Lung (tissue), 12 donors: Measurements from ENCODE around the gene IFT81. TPM values are rescaled to one million over a fixed set of nuclear protein-coding genes. Genes with fewer than 3 reads are reported as not detected.

Experiments used
- ATAC-seq: fragments of 200-7000 bp; cut with Tn5 transposase; one replicate; pipeline ENCODE4 v1.9.1; 2020; ENCODE audit warnings: moderate number of reproducible peaks; ENCODE audit not compliant: insufficient read depth, low FRiP score
- DNase-seq, 3 donors: peaks; one replicate each; pipeline ENCODE4 v3.0.0-alpha.2; 2013 to 2017
- H3K27ac ChIP-seq, 2 donors: one replicate each; pipeline ENCODE4 v1.5.1; 2013; ENCODE audit warnings: mild to moderate bottlenecking in 2 of 2, moderate library complexity in 2 of 2, control low read depth in 1 of 2, inconsistent platforms in 1 of 2, low read depth in 1 of 2, low read length in 1 of 2
- H3K27me3 ChIP-seq, 3 donors: one replicate each; pipeline ENCODE4 v1.5.1; 2013; ENCODE audit warnings: low read length in 2 of 3; ENCODE audit not compliant: control insufficient read depth in 3 of 3, insufficient read depth in 3 of 3
- H3K36me3 ChIP-seq, 4 donors: one replicate each; pipeline ENCODE4 v1.5.1; 2013; ENCODE audit warnings: low read length in 4 of 4, mild to moderate bottlenecking in 1 of 4, moderate library complexity in 1 of 4; ENCODE audit not compliant: control insufficient read depth in 4 of 4, insufficient read depth in 4 of 4
- H3K4me1 ChIP-seq, 5 donors: one replicate each; pipeline ENCODE4 v1.5.1; 2013; ENCODE audit warnings: low read length in 5 of 5, mild to moderate bottlenecking in 2 of 5, moderate library complexity in 1 of 5; ENCODE audit not compliant: control insufficient read depth in 5 of 5, insufficient read depth in 5 of 5
- H3K4me3 ChIP-seq: one replicate; pipeline ENCODE4 v1.5.1; 2013; ENCODE audit warnings: mild to moderate bottlenecking, control low read depth, moderate library complexity
- H3K9ac ChIP-seq, 2 donors: one replicate each; pipeline ENCODE4 v1.5.1; 2013; ENCODE audit warnings: low read length in 2 of 2, control low read depth in 1 of 2; ENCODE audit not compliant: insufficient read depth in 1 of 2
- H3K9me3 ChIP-seq, 4 donors: one replicate each; pipeline ENCODE4 v1.5.1; 2013; ENCODE audit warnings: low read length in 3 of 4, mild to moderate bottlenecking in 1 of 4, moderate library complexity in 1 of 4; ENCODE audit not compliant: control insufficient read depth in 4 of 4, insufficient read depth in 3 of 4
- CTCF ChIP-seq: IDR thresholded peaks from 2 replicates; pipeline ENCODE4 v1.5.1; 2012; ENCODE audit warnings: mild to moderate bottlenecking; ENCODE audit errors: control extremely low read depth, extremely low read depth
- WGBS, 2 donors: extraction: QIAGEN DNeasy Blood & Tissue Kit; methylation state at CpG; one replicate each; pipeline ENCODE4 v1.1.7; 2013; 5-methylcytosine and 5-hydroxymethylcytosine counted together
- polyA plus RNA-seq, 2 donors: library from polyadenylated mRNA; stranded (reverse); fragments of 200-250 nt; gene quantifications; one replicate each; pipeline ENCODE4 v1.2.1, GENCODE V29; 2013
- total RNA-seq, 2 donors: library from RNA; depleted of rRNA in 1 of 2; stranded (reverse); fragments of >200 nt in 1 of 2; gene quantifications; one replicate each; pipeline ENCODE4 v1.2.1, GENCODE V29; 2014 to 2021
- donor health status: control.
- donor health status: control.
- donor health status: Bipolar disorder and iron deficiency.
- donor health status: healthy.
- donor health status: DM: yes; HTN: yes; CAD: no.

Gene IFT81
- total and polyA plus RNA-seq, 4 donors: 5.4 to 43.1 (median 10.8) TPM

- no peak for TF ChIP-seq CTCF
- ATAC-seq: no peak
Observed at GRCh38 chr12:110107369-110108281, 16.5 kb upstream of the IFT81 start.

GRCh38 chr12:110108309-110109036 is 15.7 kb upstream of the IFT81 start:
- no peaks in the 10 kb centered on the region for H3K27me3 ChIP-seq
- H3K36me3 ChIP-seq: no peaks in the 10 kb centered on the region
- peak overlapping the region in 1 of 2 donors; percentile 85 for H3K27ac ChIP-seq
- DNase-seq (no peak), ATAC-seq (no peak)
- H3K4me1 ChIP-seq: peaks cover 4 to 36% (median 10%) of the 10 kb centered on the region in 5 donors
- 74 to 84% methylated on average over 8 of the region's 8 CpGs for WGBS, 2 donors
- no peak overlapping the region for H3K9ac ChIP-seq
- H3K4me3 ChIP-seq: no peak overlapping the region
- H3K9me3 ChIP-seq: peaks cover 0 to 1% (median 0%) of the 10 kb centered on the region in 4 donors
- no peak for TF ChIP-seq CTCF

More at GRCh38 chr12:110107369-110108281, 16.5 kb upstream of the IFT81 start:
- DNase-seq: peak; percentile 22 to 47 (median 30)
- WGBS, 2 donors: 81 to 88% methylated on average over 14 of the region's 14 CpGs
- Histone ChIP-seq H3K4me1 (peaks cover 4 to 36% (median 10%) of the 10 kb centered on the region in 5 donors), H3K9me3 (peaks cover 0 to 1% (median 0%) of the 10 kb centered on the region in 4 donors), H3K9ac (no peak overlapping the region), H3K36me3 (no peaks in the 10 kb centered on the region), H3K4me3 (no peak overlapping the region), H3K27ac (peak overlapping the region in 1 of 2 donors; percentile 85), H3K27me3 (no peaks in the 10 kb centered on the region)

GRCh38 chr12:110109037-110109836 is 14.9 kb upstream of the IFT81 start:
- TF ChIP-seq CTCF: no peak
- peak overlapping the region; percentile 85 to 86 for H3K27ac ChIP-seq
- H3K27me3 ChIP-seq: no peaks in the 10 kb centered on the region
- no peaks in the 10 kb centered on the region for H3K36me3 ChIP-seq
- WGBS, 2 donors: 31 to 50% methylated on average over 13 of the region's 13 CpGs
- H3K4me1 ChIP-seq: peaks cover 7 to 34% (median 10%) of the 10 kb centered on the region in 5 donors
- DNase-seq (peak; percentile 69 to 92 (median 87)), ATAC-seq (peak; percentile 78)
- peak overlapping the region in 1 of 2 donors; percentile 72 for H3K9ac ChIP-seq
- H3K9me3 ChIP-seq: peaks cover 0 to 1% (median 0%) of the 10 kb centered on the region in 4 donors
- H3K4me3 ChIP-seq: no peak overlapping the region
